ENCODE data around the gene CTNNA2.
"Not testable (repeated sequence)": the region's sequence is repeated elsewhere in the genome, so short reads cannot be mapped to it uniquely, and the experiment has no call there.

The CTNNA2 gene

DNA sequence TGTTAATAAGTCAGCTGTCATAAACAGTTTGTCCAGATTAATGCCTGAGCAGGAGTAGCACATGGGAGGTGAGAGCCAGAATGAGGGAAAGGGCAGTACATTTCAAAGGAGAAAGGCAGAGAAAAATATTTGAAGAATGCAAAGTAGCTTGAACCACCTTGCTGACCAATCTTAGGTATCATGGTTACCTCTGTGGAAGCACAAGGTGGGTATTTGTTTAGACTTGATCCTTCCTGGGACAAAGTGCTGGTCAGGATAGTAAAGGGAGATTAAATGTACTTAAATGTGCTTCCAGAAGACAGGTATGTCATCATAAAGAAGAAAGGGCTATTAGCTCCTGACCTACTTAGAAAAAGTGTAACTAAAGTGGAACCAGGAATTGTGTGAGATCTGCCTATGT lies 686.7 kb downstream of the CTNNA2 start:
- no peak for DNase-seq (ENCODE audit: low read depth in 2 of 2)

DNA sequence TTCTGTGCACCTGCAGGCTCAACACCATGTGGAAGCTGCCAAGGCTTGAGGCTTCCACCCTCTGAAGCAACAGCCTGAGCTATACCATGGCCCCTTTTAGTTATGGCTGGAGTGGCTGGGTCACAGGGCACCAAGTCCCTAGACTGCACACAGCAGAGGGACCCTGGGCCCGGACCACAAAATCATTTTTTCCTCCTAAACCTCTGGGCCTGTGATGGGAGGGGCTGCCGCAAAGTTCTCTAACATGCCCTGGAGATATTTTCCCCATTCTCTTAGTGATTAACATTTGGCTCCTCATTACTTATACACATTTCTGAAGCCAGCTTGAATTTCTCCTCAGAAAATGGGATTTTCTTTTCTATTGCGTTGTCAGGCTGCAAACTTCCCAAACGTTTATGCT lies 691.1 kb downstream of the CTNNA2 start:
- not testable (repeated sequence) for DNase-seq (ENCODE audit: low read depth in 2 of 2)

DNA sequence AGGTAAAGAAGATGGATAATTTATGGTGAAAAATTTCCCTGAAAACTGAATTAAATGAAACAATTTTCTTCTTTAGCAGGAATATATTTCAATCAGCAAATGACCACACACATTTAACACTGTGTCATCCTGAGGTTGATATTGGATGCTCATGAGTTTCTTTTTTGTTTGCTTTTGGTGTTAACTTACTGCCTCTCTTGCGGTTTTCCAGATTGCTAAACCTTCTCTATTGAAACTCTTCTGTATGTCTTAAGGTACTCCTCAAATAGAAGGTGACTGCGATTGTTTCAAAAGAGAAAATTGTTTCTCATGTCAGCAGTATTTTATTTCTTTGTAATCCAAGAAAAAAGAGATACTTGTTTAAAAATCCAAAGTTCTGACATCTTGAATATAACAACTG lies 692.6 kb downstream of the CTNNA2 start:
- DNase-seq (ENCODE audit: low read depth in 2 of 2), result no peak

DNA sequence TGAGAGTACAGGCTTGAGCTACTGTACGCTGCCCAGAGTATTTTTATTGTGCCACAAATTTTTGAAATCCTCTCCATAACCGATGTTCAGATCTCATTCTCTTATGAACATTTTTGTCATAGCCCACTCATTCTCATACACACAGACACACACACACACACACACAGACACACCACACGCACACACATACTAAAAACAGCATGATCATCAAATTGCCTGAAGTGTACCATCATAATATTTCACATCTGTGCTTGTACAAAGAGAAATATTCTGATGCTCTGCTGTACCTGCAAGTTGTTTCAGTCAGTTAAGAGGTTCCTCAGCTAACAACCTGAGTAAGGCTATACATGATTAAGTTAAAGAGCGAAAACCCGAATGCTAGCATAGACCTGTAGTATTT lies 696.6 kb downstream of the CTNNA2 start:
- DNase-seq (ENCODE audit: low read depth in 2 of 2), result no peak

DNA sequence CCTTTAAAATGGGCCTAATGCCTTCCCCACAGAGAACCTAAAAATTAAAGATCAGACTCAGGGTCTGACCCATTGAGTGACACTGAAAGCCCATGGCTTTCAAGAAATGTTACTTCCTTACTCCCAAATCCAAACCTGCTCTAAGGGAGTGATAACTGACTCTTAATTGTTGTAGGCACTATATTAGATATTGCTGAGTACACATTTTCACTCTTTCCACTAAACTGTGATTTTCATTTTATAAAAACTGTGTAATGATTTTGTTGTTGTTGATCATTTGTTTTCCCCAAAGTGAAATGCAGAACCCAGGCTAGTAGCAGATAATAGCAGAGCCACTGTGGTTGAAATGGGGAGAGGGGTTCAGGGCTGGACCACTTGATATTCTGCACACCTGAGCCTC lies 704.6 kb downstream of the CTNNA2 start:
- no peak for DNase-seq (ENCODE audit: low read depth in 2 of 2)

DNA sequence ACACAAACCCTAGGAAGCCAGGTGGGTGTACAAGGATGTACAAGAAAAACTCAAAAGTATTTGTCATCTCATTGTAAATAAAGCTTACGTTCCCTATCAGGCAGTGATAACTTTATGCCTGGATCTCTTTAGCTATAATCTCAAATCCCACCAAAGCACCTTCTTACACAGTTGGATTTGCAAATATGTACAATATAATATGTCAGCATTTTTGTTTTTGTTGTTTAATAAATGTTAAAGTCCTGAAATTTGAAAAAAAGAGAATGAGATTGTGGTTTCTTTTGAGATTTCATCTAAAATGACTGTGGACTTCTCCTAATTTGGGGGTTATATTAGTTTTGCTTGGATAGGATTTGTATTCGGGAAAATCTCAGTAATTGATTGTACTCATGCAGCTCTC lies 709.8 kb downstream of the CTNNA2 start:
- DNase-seq (ENCODE audit: low read depth in 2 of 2), result no peak

DNA sequence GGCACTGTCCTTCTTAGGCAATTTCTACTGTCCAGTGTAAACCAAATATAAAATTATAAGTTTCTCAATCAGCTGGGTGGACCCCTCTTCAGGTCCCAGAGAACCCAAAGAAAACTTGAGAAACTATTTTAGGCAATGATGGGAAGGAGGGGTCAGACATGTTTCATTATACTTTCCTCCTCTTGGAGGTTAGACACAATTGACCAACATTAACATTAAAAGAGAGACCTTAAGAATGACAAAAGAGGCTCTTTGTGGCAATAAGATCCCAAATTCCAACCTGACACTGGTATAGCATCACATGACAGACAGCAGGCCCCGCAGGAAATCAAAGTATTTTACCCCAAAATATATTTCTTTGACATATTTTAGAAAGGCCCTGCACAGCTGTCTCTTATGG lies 718.6 kb downstream of the CTNNA2 start:
- DNase-seq (ENCODE audit: low read depth in 2 of 2), result no peak

DNA sequence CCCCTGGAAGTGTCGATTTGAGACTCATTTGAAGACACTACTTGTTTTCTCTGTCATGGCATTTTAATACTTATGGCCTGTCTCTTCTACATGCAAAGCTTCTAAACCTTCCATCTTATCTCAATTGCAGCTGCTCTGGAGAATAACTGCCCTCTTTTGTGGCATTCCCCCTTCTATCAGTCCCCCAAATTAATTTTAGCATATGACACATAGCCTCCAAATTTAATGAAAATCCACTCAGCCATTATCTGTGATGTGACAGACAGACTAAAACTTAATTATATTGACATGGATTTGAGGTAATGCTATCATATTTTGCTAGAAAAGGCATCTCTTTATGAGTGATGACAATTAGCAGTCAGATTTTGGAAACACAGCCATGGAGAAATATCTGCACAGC lies 720.5 kb downstream of the CTNNA2 start:
- DNase-seq (ENCODE audit: low read depth in 2 of 2), result no peak

DNA sequence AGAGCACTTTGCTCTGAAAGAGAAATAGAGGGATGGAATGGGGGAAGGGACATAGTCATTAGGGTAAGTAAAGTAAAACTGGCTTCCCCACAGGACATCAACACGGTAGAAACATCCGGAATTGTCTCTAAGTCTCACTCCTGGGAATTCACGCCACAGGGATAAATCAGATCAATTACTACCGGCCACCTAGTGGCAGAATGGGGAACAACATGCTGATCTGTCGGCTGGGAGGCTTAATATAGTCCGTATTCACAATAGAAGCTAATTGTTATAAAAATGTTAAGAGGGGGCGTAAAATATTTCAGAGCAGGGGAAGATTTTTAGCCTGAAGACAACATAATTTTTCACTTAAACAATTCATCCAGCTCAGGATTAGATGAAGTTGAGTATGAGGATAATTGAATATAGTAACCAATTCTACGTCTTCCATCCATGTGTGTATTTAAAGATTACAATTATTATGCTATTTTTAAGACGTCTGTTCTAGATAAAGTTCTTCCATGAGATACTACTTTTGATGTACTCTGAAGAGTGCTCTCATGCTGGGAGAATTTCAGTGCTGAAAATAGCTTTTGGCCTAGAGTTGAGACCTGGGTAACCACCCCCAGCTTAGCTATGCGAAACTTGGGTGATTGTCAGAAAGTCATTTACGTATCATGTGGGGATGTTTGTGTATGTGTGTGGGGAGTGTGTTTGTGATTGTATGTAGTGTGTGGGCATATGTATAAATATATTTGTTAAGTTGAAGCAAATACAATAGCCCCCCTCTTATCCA lies 726.0 kb downstream of the CTNNA2 start:
- DNase-seq (ENCODE audit: low read depth in 2 of 2), result peak; percentile 9 to 12

DNA sequence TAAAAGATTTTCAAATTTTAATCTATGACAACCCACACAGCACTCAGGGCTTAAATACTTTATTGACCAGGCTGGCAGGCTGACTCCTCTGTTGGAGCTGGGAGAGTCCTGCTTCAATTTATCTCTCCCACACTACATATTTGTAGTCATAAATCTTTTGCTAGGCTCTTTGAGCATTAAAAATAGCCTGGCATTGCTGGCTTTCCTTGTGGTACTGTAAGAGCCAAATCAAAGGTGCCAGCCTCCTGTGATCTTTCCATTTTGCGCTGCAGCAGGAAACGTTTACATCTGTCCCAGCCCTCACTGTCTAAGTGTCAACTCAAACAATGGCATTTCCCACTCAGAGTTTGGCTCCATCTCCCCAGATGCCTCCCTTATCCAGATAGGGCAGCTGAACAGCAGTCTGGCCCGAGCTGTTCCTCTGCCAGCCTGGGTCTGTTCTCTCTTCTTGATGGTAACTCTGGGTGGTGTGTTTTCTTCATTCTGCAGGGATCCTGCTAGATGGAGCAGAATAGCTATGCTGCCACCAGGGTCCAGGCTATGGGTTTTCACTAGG lies 729.6 kb downstream of the CTNNA2 start:
- no peak for DNase-seq (ENCODE audit: low read depth in 2 of 2)

DNA sequence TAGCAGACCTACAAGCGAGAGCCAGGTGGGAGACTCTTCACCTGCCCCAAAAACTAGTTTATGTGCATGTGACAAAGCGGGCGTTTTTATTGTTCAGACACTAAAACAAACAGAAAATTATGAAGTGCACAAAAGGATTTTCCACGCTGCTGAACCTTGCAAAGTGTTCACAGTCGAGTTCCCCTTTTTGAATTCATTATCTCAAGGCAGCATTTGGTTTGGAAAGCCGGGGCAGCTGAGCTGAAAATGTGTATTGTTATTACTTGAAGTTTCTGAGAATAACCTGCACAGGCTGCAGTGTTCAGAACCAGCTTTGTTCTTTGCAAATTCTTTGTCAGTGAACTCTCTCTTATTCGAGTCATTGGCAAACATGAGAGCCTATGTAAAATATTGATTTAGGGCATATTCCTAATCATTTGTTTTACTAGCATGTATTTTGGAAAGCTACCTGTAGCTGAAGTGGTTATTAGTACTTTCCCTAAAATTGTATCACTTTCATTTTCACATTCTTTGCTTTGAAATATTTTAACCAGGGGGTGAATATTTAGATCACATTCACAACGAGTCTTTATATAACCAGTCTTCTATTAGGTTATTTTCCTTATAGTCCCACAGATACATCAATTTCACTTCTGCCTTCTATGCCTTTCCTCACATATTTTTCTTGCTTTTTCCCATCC lies 732.2 kb downstream of the CTNNA2 start:
- DNase-seq (ENCODE audit: low read depth in 2 of 2), result no peak

DNA sequence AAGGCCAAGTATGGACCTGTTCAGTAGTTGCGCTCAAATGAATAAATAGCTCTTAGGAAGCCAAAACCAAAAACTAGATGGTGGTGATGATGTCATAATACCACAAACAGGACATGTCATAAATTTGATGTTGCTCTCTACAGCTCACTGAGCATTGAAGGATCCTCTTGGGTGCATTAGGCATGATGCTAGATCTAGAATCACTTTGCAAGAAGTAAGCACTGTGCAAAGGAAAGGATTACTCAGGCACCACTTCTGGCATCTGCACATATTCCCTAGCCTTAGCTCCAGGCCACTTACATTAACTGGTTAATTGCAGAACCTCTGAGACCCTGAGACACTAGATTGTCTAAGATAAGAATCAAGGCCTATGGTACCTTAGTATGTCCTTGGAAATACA lies 733.7 kb downstream of the CTNNA2 start:
- DNase-seq (ENCODE audit: low read depth in 2 of 2), result no peak

DNA sequence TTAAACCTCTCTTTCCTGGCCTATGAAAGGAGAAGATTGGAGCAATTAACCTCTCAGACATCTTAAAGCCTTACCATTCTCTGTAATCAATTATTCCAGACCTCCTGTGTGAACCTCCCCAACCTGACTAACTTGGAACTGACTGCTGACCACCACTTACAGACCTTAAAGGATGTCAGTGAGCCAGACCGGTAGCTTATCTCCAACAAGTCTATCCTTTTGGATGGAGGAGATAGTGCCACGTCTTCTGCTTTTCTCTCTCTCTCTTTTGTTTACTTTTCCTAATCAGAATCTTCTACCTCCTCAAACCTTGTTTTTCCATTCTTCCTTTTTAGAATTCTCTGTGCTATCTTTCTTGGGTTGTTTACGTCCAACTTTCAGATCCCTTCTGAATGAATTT lies 734.5 kb downstream of the CTNNA2 start:
- DNase-seq (ENCODE audit: low read depth in 2 of 2), result no peak

DNA sequence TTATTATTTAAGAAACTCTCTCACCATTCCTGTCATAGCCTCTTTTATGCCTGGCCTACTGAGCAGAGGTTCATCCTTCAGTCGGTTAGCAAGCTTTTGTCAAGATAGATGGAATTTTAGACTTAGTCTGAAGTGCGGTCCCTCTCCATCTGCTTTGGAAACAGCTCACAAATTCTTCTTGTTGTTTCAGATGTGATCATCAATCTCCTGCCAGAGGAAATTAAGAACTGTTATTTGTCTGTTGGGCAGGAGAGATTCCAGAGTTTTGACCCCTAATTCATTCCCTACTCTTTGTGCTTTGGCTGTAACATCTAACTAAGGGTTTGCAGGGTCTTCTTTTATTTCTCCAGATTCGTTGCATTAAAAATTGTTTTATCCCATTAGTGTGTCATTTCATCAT lies 735.3 kb downstream of the CTNNA2 start:
- no peak for DNase-seq (ENCODE audit: low read depth in 2 of 2)

DNA sequence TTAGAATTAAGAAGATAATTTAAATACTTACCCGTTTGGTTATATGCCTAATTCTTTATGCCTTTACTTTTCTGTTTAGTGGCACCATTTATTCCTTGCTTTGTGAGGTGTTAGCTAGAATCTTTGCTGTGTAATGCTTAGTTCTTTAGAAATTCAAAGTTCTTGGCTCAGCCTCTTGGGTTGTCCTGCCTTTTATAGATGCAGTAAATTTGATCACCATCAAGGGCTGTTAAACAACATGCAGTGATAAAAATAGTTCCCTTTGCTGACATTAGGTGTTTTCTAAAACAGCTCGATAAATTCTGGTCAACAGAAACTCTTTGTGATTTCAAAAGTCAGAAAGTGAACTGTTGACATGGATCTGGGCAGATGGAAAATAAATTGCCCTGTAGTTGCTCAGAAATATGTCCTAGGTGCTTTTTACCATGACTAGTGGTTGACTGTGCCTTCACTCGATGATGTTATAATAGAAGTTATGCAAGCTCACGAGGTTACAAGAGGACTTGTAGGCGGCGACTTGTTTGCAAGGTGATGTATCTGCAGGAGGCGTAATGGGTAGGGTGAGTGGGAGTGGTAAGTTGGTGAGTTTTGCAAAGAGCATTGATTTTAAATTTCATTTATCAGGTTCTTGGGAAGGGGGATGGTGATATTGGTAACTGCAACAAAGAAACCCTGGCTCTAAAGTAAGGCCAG lies 739.6 kb downstream of the CTNNA2 start:
- DNase-seq (ENCODE audit: low read depth in 2 of 2), result no peak

DNA sequence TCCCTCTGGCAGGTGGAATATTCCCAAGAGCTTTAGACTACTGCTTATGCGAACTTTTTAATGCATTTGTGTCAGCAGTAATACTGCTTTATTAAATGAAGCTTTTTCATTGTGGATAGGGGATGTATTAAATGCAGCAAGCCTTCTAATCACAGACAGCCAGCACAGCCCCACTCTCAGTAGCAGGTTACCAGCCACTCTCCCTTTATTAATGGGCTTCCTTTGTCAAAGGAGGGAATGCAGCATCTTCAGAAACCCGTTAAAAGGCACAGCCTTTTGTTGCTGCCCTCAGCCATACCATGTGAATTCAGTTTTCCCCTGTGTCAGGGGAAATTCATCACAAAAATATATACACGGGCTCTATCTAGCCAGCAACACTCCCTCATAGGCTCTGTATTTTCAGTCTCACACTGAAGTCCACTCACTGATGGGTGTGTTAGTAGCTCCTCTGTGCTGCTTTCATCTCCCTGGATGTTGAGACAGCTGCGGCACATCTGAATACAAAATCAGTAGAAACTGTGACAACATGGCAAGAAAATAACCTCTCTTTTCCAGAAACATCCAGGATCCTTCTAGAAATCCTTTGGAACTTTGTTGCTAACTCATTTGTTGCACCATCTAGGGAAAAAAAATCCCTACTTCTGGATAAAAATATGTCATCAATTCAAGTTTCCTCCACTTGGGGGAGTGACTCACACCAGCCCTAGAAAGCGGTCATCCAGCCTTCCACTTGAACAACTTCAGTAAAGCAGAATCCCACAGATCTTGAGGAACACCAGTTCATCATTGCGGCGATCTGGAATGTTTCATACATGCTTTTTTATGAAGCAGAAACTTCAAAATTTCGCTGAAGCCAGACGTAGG lies 743.3 kb downstream of the CTNNA2 start:
- DNase-seq (ENCODE audit: low read depth in 2 of 2), result no peak

DNA sequence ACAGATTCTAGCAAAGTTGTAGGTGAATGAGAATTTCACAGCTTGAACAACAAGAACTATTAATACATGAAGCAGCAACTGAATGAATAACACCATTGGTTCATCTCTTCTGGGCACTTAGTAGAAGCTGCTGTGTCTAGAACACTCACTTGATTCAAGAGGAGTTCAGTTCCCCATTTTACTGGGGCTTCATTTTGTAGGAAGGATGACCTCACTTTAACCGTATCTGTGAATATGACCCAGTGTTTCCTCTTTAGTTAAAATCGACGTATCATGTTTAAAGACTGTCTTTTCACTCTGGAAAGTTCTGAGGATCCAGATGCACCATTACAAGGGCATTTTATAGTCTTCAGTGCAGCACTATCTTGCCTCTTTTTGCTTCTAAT lies 743.9 kb downstream of the CTNNA2 start:
- DNase-seq (ENCODE audit: low read depth in 2 of 2), result no peak

DNA sequence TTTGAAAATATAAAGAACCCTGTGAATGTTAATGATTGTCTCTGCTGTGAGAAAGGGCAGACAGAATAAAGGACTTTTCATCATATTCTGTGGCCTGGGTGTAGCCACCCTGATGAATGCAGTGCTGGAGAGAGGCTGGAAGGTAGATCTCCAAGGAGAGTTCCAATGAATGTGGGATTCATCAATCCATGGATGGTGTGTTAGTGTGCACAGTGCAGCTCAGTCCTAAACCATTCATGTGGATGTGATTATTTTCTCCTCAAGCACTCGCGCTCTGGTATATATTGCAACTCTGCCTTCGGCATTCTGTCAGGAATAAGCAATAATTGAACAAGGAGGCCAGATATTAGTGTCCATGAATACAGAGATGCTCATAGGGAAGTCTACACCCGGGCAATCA lies 744.6 kb downstream of the CTNNA2 start:
- no peak for DNase-seq (ENCODE audit: low read depth in 2 of 2)

DNA sequence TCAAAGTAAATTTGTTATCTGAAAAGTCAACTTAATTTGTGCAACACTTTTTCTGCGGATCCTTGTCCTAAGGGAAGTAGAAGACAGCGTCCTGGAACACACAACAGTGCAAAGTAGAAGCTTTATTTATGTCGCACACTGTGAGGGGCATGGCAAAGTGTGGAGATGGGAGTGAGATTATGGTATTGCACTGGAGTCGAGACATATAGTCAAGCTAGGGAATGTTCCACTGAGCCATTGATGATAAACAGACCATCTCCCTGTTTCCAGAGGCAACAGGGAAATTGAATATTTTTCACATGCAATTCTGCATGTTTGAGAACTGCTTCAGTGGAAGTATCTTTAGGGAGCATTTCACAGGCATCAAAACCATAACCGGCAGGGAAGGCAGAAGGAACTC lies 745.5 kb downstream of the CTNNA2 start:
- no peak for DNase-seq (ENCODE audit: low read depth in 2 of 2)

DNA sequence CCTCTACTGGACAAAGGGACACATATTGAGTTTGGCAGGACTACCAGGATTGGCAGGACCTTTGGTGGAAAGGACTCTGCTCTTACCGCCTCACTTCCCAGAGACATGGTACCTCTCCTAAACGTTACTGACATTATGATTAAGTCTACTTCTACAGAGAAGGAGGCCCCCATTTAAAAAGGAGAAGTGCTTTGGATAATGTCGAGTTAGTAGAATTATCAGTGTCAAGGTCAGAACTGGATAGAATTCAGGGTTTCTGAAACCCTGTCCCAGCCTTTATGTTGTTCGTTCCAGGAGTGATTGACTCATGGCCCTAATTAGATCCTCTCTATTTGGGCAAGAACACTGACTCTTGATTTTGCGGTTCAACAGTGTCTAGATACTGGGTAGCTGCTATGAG lies 745.9 kb downstream of the CTNNA2 start:
- DNase-seq (ENCODE audit: low read depth in 2 of 2), result no peak

DNA sequence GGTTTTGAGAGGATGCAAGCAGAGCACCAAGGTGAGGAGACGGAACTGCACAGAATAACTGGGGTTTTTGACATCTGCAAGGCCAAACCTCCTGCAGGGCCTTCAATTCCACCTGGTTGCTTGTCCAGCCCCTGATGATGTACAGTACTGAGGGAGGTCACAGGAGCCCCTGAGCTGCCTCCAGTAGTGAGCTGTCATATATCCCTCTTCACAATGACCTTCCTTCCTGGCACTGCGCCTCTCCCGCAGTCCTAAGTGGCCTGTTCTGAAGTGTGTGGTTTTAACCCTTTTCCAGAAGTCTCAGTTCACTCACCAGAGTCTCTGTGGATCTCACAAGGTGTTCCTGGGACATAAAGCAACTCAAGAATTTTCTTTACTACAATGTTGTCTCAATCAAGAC lies 746.4 kb downstream of the CTNNA2 start:
- DNase-seq (ENCODE audit: low read depth in 2 of 2), result no peak

DNA sequence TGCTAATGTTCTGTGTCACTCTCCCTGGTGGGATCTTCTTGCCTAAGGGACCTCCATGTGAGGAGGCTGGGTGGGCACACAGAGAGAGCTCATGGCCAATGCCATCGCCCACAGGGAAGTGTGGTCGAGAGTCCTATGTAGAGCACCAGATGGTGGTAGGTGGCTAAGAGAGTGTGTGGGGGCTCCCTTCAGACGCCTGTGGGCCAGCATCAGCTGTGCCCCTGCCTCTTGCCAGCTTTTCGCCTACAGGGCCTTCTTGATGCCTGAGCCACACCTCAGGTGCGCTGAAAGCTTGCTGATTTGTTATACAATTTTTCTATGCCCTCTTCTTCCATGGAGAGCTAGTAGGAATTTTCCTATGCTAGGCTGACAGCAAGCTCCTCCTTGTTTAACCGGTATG lies 753.4 kb downstream of the CTNNA2 start:
- DNase-seq (ENCODE audit: low read depth in 2 of 2), result no peak

Measured in stimulated activated CD4-positive, alpha-beta T cell treated with anti-CD3 and anti-CD28 coated beads, Interleukin-4, amount 100 ng/mL, for 48 hours (primary cell).